ENCODE data around the gene PIGBOS1.
A peak's percentile ranks its signal among the peaks of the same experiment; 100 is the strongest.
"Not testable (repeated sequence)": the region's sequence is repeated elsewhere in the genome, so short reads cannot be mapped to it uniquely, and the experiment has no call there.

The PIGBOS1 gene

DNA sequence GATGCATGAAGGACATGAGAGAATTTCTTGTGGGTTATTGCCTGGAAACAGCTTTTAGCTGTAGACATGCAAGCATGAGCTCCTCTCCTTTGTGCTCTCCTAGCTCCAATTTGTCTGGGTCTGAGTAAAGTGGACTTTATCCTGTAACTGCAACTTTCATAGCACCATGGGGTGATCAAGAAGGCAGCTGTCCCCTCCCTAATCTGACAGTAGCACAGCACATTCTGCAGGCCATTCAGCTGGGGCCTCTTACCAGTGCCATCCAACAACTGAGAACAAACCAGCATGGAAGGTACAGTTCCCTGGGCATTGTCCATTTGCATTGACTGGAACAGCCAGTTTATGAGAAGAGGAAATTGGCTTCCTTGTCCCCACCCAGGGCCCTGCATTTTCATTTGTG lies 21.6 kb downstream of the PIGBOS1 start:
- DNase-seq (ENCODE audit: low read depth in 2 of 2), result no peak

DNA sequence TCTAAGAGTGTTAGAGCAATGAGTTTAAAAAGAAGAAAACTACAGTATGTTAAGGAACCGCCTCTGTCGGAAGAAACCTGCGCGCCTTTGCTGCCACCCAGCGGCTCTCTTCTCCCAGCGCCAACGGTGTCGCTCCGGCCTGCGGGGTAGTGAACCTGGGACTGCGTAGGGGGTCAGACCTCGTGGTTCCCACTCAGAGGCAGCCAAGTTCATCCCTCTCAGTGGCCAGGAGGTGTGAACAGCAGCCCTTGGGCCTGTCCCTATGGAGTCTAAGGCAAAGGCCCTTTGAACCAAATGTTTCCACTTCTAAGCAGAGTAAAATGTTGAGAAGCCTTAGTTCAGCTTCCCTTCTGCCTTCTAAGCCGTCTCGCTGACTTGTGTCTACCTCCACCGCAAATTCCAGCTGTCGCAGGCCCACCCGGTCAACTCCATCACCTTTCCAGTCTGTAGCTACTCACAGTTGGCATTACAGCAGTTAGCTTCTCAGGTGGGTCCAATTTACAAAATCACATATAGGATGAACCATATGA lies 28.3 kb downstream of the PIGBOS1 start:
- DNase-seq (ENCODE audit: low read depth in 2 of 2), result peak; percentile 76 to 80

- DNase-seq (ENCODE audit: low read depth in 2 of 2), result peak; percentile 75 to 76
Measured at GRCh38 chr15:55289746-55290527, 29.0 kb downstream of the PIGBOS1 start, which contains the start of gene RAB27A. Gene RAB27A, minus strand, starts transcription at chr15:55289813. Its CDS starts 54,879 bp downstream, at chr15:55234934.

DNA sequence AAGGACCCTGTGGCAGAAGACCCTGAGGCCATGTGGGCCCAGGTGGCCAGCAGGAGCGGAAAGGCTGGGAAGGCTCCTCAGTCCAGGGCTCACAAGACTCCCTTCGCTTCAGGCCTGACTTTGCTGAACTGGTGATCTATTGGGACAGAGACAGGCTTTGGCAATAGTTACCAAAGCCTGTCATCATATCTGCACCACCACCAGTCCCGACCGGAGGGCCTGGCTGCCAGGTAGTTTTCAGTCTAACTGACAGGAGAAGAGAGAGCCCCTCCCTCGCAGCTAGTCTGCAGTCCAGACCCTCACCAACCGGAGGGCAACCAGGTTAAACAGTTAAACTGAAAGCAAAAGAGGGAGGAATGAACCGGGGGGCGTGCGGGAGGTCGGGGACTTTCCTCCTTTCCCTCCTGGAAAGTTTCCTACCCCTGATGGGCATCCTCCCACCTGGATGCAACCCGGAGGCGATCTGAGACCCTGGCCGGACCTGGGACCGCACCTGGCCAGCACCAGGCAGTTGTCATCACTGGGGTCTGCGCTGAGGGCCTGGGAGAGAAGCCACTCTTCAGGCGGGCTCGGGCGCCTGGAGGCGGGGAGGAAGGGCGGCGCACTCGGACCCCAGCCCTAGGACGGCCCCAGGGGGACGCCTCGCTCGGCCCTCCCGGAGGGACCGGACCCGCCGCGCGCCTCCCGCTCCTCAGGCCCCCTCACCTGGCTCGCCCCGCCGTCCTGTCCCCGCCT lies 29.7 kb downstream of the PIGBOS1 start:
- DNase-seq (ENCODE audit: low read depth in 2 of 2), result peak; percentile 31 to 39

DNA sequence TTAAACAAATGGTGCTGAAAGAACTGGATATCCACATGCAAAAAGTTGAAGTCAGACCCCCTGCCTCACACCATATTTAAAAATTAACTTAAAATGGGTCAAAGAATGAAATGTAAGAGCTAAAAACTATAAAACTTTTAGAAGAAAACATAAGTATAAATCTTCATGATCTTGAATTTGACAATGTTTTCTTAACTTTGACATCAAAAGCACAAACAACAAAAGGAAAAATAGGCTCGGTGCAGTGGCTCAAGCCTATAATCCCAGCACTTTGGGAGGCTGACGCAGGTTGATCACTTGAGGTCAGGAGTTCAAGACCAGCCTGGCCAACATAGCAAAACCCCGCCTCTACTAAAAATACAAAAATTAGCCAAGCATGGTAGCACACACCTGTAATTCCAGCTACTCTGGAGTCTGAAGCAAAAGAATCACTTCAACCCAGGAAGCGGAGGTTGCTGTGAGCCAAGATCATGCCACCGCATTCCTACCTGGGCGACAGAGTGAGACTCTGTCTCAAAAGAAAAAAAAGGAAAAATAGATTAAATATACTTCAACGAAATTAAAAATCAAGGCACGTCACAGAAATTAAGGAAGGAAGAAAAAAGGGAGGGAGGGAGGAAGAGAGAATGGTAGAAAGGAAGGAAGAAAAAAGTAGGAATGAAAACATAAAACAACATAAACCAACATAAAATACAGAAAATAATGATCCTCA lies 30.8 kb downstream of the PIGBOS1 start:
- DNase-seq (ENCODE audit: low read depth in 2 of 2), result no peak

GRCh38 chr15:55286442-55287189 lies 32.3 kb downstream of the PIGBOS1 start:
- not testable (repeated sequence) for DNase-seq (ENCODE audit: low read depth in 2 of 2)

- no peak for DNase-seq (ENCODE audit: low read depth in 2 of 2)
Measured at GRCh38 chr15:55284426-55284825, 34.5 kb downstream of the PIGBOS1 start.

GRCh38 chr15:55283379-55284147 lies 35.4 kb downstream of the PIGBOS1 start:
- no peak for DNase-seq (ENCODE audit: low read depth in 2 of 2)

- no peak for DNase-seq (ENCODE audit: low read depth in 2 of 2)
Measured at GRCh38 chr15:55282284-55282833, 36.6 kb downstream of the PIGBOS1 start.

- DNase-seq (ENCODE audit: low read depth in 2 of 2), result no peak
Measured at GRCh38 chr15:55281517-55282228, 37.2 kb downstream of the PIGBOS1 start.

GRCh38 chr15:55280589-55280988 lies 38.3 kb downstream of the PIGBOS1 start:
- peak in 1 of 2 donors; percentile 24 for DNase-seq (ENCODE audit: low read depth in 2 of 2)

DNA sequence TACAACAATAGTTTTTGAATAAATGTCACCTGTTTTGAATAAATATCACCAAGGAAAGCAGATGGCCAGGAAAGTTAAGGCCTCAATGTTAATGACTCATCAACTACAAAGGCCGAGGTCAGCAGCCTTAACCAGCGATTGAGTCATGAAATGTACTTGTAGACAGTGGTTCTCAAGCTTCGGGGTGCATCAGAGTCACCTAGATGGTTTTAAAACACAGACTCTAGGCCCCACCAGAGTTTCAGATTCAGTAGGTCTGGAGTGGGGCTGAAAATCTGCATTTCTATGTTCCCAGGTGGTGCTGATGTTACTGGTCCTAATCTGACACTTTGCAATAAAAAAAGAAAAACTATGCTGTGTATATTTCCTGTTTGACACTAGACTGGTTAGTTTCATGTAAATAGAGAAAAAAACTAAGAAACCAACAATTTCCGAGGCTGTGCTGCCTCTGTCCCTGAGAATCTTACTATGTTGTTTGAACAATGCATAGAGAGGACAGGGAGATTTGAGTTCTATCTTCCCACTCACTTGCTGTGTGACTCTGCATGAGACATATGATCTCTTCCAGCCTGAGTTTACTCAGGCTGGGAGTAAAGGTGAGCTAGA lies 39.1 kb downstream of the PIGBOS1 start:
- DNase-seq (ENCODE audit: low read depth in 2 of 2), result peak; percentile 47 to 51

DNA sequence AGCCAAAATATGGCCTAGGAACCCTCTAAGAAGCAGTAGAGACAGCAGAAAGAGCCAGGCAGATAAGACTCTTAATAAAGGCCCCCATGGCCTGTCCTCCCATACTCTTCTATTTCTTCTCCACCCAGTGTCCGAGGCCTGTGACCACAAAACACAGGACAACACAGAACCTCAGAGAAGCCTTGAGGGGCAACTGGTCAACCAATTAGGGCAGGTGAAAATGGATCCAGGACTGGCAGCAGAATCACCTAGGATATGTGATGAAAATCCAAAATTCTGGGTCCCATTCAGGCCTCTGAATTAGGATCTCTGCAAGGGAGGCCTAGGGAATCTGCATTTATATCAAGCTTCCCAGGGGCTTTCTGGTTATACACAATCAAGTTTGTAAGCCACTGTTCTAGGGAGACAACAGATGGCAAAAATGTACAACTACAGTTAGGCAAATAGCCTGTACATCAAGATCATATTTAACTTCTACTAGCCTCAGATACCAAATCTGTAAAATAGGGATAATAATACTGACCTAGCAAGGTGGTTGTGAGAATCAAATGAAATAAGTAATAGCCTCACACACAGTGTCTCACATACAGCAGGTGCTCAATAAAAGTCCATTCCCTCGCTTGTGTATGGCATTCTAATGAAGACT lies 39.7 kb downstream of the PIGBOS1 start:
- DNase-seq (ENCODE audit: low read depth in 2 of 2), result no peak

GRCh38 chr15:55277715-55278114 lies 41.2 kb downstream of the PIGBOS1 start:
- DNase-seq (ENCODE audit: low read depth in 2 of 2), result no peak

- peak in 1 of 2 donors; percentile 42 for DNase-seq (ENCODE audit: low read depth in 2 of 2)
Measured at GRCh38 chr15:55277116-55277564, 41.8 kb downstream of the PIGBOS1 start.

- no peak for DNase-seq (ENCODE audit: low read depth in 2 of 2)
Measured at GRCh38 chr15:55276324-55276723, 42.6 kb downstream of the PIGBOS1 start.

- no peak for DNase-seq (ENCODE audit: low read depth in 2 of 2)
Measured at GRCh38 chr15:55270291-55270690, 48.6 kb downstream of the PIGBOS1 start.

- no peak for DNase-seq (ENCODE audit: low read depth in 2 of 2)
Measured at GRCh38 chr15:55268176-55268695, 50.7 kb downstream of the PIGBOS1 start.

All from stimulated activated CD4-positive, alpha-beta T cell treated with anti-CD3 and anti-CD28 coated beads, Interleukin-15, amount 100 ng/mL, for 48 hours (primary cell).